ENCODE results near the gene AK8.
"Not testable (repeated sequence)": the region's sequence is repeated elsewhere in the genome, so short reads cannot be mapped to it uniquely, and the experiment has no call there.

AK8 gene

GRCh38 chr9:132744881-132745755, 133.0 kb downstream of the AK8 start:
- no peak for DNase-seq (ENCODE audit: low read depth, low spot score)

GRCh38 chr9:132743931-132744479, 134.1 kb downstream of the AK8 start:
- DNase-seq (ENCODE audit: low read depth, low spot score), result no peak

- DNase-seq (ENCODE audit: low read depth, low spot score), result no peak
These were observed 135.2 kb downstream of the AK8 start for GRCh38 chr9:132742821-132743311.

GRCh38 chr9:132740526-132741309, 137.4 kb downstream of the AK8 start:
- no peak for DNase-seq (ENCODE audit: low read depth, low spot score)

GRCh38 chr9:132739710-132740310, 138.3 kb downstream of the AK8 start:
- DNase-seq (ENCODE audit: low read depth, low spot score), result no peak

GRCh38 chr9:132733260-132733815, 144.7 kb downstream of the AK8 start:
- no peak for DNase-seq (ENCODE audit: low read depth, low spot score)

- no peak for DNase-seq (ENCODE audit: low read depth, low spot score)
These were observed 145.5 kb downstream of the AK8 start for GRCh38 chr9:132732326-132733259.

GRCh38 chr9:132731230-132731629, 146.9 kb downstream of the AK8 start:
- DNase-seq (ENCODE audit: low read depth, low spot score), result no peak

GRCh38 chr9:132730054-132731033, 147.7 kb downstream of the AK8 start:
- no peak for DNase-seq (ENCODE audit: low read depth, low spot score)

GRCh38 chr9:132729235-132729890, 148.7 kb downstream of the AK8 start:
- DNase-seq (ENCODE audit: low read depth, low spot score), result no peak

GRCh38 chr9:132728497-132728896, 149.6 kb downstream of the AK8 start:
- no peak for DNase-seq (ENCODE audit: low read depth, low spot score)

GRCh38 chr9:132728071-132728470, 150.0 kb downstream of the AK8 start:
- DNase-seq (ENCODE audit: low read depth, low spot score), result no peak

- DNase-seq (ENCODE audit: low read depth, low spot score), result no peak
These were observed 151.4 kb downstream of the AK8 start for GRCh38 chr9:132726576-132727130.

- DNase-seq (ENCODE audit: low read depth, low spot score), result no peak
These were observed 152.8 kb downstream of the AK8 start for GRCh38 chr9:132725306-132725705.

GRCh38 chr9:132723809-132724208, 154.3 kb downstream of the AK8 start:
- DNase-seq (ENCODE audit: low read depth, low spot score), result no peak

GRCh38 chr9:132722564-132723065, 155.5 kb downstream of the AK8 start:
- DNase-seq (ENCODE audit: low read depth, low spot score), result no peak

GRCh38 chr9:132721661-132722060, 156.4 kb downstream of the AK8 start:
- DNase-seq (ENCODE audit: low read depth, low spot score), result no peak

- DNase-seq (ENCODE audit: low read depth, low spot score), result not testable (repeated sequence)
These were observed 159.6 kb downstream of the AK8 start for GRCh38 chr9:132718381-132718928.
